Melanocyte of skin (primary cell): ENCODE results near the gene LAMB1. TPM values are rescaled to one million over a fixed set of nuclear protein-coding genes. Genes with fewer than 3 reads are reported as not detected.

ENCODE experiments used
- small RNA-seq, 2 donors: library from RNA; depleted of rRNA; stranded (forward); fragments of <200 nt; gene quantifications; one replicate each; pipeline ENCODE3, GENCODE V24; 2012
- total RNA-seq, 2 donors: library from RNA; depleted of rRNA; stranded (reverse); fragments of >200 nt; gene quantifications; 2 replicates each; pipeline ENCODE4 v1.2.3, GENCODE V29; 2012

LAMB1 gene
- 100 to 1,000 TPM; 160 to 183 TPM for total RNA-seq

GRCh38 chr7:108002726-108003598 is at the start of gene LAMB1:
LAMB1 (minus strand) TSS chr7:108003161; CDS start chr7:108002885, 276 bp downstream.

GRCh38 chr7:107890962-107891635 is 111.9 kb downstream of the LAMB1 start, which contains the start of gene DLD:
DLD (plus strand) TSS chr7:107891183; CDS start chr7:107891251, 68 bp downstream.

Small RNAs within 50 kb of the gene (small RNA-seq; reads per million reads assigned to genes)
- gene RF00012 = 0 to 0.09 reads per million in 2 donors

Other genes starting within 250 kb of the LAMB1 start
- gene SLC26A3, start 199.9 kb downstream of the LAMB1 start, total RNA-seq = not detected
- 10 to 100 TPM; 67.8 to 80.3 TPM for gene DLD, start 112.0 kb downstream of the LAMB1 start, total RNA-seq
- under 1 TPM; under 0.01 to 0.34 TPM for gene LAMB4, start 127.2 kb upstream of the LAMB1 start, total RNA-seq